Activated CD4-positive, alpha-beta T cell treated with anti-CD3 and anti-CD28 coated beads, Interleukin-2, Interleukin-6, amounts not matched to agents 100 ng/mL and 50 ng/mL, durations not matched to agents 16 hours and 8 hours (primary cell): ENCODE data around the gene IDH3B.

ENCODE experiments used
- DNase-seq: peaks from one replicate; pipeline ENCODE4 v3.0.0-alpha.2; 2020

Gene IDH3B

DNA sequence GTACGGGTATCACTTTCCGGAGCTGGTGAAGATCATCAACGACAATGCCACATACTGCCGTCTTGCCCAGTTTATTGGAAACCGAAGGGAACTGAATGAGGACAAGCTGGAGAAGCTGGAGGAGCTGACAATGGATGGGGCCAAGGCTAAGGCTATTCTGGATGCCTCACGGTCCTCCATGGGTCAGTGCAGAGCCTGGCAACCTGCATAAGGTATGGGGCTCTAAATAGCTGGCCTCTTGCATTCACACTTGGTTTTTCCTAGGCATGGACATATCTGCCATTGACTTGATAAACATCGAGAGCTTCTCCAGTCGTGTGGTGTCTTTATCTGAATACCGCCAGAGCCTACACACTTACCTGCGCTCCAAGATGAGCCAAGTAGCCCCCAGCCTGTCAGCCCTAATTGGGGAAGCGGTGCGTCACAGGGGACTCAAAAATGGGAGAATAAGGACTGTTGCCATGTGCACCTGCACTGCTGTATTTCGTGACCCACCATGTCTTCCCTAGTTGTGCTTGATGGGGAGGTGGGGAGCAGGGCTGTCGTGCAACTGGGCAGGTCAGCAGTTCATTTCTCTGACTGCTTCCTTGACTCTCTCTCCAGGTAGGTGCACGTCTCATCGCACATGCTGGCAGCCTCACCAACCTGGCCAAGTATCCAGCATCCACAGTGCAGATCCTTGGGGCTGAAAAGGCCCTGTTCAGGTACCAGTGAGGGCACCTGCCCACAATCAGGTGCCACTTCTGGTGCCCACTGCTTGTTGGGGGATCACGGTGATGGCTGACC, 8.5 kb downstream of the IDH3B start:
- no peak for DNase-seq

DNA sequence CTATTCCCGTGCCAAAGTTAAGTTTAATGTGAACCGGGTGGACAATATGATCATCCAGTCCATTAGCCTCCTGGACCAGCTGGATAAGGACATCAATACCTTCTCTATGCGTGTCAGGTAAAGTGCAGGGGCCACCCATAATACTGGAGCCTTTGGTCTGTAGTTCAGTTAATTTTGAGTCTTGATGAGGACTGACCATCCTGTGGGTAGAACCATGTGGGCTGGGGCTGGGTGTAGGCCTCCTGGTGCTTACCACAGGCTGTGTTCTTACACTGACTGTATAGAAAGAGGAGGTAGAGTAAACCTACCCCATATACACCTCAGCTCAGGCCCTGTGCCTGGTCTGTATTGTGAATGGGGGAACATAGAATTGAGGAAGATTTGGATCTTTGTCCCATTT, 9.2 kb downstream of the IDH3B start:
- DNase-seq = no peak

DNA sequence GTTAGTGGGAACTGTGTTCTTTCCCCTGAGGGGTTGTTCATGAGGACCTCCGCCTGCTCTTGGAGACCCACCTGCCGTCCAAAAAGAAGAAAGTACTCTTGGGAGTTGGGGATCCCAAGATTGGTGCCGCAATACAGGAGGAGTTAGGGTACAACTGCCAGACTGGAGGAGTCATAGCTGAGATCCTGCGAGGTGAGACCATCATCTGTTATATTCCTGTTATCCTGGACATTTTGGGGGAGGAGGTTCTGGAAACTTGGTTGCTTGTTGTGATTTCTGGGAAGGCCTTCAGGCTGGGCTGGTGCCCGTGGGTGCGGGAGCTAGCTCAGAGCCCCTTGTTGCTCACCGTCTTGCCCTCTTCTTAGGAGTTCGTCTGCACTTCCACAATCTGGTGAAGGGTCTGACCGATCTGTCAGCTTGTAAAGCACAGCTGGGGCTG, 9.6 kb downstream of the IDH3B start:
- DNase-seq = no peak

DNA sequence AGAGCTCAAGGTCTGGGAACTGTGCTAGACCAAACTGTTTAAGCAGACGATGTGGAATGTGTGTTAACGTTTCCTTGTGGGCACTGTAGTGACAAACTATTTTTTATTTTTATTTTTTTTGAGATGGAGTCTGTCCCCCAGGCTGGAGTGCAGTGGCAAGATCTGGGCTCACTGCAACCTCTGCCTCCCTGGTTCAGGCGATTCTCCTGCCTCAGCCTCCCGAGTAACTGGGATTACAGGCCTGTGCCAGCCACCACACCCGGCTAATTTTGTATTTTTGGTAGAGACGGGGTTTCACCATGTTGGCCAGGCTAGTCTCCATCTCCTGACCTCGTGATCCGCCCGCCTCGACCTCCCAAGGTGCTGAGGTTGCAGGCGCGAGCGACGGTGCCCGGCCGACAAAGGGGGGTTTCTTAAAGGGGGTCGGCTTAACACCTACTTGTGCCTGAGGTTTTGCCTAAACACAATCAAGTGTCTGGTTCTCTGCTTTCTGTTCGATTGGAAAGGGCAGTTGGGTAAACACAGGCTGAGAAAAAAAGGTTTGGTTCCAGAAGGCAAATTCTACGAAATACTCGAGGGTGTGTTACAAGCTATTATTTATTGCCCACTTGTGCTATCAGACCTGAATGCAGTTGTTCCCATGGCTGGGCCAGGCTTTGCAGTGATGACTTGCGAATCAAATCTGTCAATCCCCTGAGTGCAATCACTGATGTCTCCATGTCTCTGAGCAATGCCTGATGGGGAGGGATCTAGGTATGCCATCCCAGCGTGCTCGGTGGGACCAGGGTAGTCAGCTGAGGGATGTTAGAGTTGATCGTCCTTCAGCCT, 10.2 kb downstream of the IDH3B start:
- no peak for DNase-seq

DNA sequence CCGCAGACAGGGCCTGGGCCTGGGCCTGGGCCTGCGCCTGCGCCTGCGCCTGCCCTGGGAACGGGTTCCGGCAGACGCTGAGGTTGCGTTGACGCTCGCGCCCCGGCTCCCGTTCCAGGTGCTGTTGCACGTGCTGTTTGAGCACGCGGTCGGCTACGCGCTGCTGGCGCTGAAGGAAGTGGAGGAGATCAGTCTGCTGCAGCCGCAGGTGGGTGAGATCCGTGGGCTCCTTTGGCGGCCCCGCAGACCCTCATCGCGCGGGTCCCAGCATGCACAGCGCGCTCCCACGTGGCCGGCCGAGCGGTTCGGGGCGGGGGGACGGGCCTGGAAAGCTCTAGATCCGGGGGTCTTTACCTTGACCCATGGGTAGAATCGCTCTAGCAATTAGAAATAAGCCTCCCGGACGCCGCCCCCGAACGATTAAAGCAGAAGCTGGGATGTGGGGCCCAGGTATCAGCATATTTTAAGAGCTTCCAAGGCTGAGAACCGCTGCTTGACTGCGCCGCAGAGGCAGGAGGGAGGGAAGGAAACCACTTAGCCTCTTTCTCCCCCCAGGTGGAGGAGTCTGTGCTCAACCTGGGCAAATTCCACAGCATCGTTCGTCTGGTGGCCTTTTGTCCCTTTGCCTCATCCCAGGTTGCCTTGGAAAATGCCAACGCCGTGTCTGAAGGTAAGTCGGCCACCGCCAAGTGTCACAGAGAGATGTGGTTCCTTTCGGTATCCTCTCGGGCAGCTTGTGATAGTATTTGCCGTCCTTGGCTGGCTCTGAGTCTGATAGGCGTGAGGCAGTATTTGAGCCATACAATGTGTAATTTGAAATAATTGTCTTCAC, 11.1 kb downstream of the IDH3B start:
- DNase-seq = peak; percentile 61

DNA sequence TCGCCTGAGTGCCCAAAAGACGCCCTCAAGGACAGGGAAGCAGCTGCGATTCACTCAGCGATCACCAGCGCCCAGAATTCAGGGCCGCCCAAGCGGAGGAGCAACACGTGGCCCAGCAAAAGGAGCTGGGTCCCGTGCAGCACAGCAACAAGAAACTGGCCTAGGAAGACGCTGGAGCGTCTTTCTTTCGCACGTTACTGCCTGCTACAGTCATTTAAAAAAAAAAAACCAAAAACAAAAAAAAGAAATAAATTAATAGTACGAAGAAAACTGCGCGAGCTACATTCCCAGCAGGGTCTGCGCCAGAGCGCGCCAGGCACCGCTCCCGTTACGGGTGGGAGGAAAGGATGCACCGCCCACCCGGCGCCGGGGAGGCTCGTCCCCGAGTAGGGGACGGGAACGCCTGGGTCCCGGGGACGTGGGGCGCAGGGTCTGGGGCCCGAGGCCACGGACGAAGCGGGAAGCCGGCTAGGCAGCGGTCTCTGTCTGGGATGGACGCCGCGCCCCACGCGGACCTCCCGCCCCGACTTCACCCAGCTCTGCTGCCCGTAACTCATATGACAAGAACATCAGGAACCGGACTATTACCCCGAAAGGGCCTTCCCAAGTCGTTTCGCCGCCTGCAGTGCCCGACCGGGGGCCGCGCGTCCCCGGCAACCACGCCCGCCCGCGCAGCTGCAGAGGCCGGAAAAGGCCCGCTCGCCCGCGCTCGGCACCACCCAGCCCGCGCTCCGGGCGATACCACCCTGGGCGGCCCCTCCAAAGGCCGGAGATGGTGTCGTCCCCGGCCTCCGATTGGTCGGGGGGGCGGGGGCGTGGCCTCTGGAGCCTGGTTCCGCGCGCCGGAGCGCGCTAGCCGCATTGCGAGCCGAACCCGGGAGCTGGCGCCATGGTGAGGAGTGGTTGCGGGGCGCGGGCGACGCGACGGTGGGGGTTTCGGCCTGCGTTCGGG, 12.0 kb downstream of the IDH3B start, which contains the start of gene NOP56:
TSS of gene NOP56 (plus strand) at position 861 of the 952 bp plus-strand sequence. CDS start at position 890, 29 bp downstream.
- peak; percentile 97 for DNase-seq

DNA sequence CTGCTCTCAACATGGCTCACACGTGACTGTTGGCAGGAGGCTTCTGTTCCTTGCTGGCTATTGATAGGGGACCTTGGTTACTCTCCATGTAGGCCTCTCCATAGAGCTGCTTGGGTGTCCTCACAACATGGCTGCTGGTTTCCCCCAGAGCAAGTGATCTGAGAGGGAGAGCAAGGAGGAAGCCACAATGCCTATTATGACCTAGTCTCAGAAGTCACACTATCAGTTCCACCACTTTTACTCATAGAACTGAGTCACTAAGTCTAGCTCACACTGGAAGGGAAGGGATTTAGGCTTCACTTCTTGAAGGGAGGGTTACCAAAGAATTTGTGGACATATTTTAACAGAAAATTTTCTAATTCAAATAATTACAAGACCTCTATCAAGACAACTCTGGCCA, 20.3 kb downstream of the IDH3B start:
- DNase-seq = no peak

DNA sequence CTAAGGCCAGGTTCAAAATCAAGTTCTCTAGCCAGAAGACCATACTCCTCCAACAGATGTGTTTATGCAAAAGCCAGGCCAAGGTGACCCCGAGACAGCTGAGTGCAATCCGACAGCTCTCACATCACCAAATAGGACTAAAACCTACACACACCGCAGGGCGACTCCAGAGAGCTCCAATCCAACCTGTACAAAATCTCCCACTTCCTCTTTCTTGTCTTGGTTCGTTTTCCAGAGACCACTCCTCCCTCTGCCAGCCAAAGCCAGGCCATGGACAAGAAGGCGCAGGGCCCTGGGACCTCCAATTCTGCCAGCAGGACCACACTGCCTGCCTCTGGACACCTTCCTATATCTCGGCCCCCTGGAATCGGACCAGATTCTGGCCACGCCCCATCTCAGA, 23.1 kb downstream of the IDH3B start:
- DNase-seq = no peak

DNA sequence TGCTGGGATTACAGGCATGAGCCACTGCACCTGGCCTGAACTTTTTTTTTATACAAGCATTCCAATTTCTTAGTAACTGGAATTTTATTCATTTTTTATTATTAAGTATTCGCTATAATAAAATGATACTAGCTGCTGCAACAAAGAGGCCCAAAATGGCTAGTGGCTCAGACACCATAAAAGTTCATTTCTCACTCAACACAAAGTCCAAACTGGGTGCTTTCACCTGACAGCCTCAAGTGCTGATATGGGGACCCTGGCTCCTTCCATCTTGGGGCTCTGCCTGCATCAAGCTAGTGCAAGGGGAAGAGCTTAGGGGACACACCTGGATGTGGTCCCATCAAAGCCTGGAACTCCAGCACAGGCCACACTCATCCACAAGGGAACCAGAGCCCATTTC, 23.8 kb downstream of the IDH3B start:
- DNase-seq = no peak

DNA sequence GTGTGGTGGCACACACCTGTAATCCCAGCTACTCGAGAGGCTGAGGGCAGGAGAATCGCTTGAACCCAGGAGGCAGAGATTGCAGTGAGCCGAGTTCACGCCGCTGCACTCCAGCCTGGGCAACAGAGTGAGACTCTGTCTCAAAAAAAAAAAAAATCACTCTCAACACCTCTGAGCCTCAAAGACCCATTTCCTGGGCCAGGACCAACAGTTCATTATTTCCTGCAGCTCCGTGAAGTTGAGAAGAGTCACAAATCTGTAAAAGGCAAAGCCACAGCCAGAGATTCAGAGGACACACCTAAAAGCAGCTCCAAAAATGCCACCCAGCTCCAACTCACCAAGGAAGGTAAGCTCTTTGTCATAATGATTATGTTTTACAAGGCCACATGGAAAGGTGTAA, 26.8 kb downstream of the IDH3B start:
- no peak for DNase-seq

DNA sequence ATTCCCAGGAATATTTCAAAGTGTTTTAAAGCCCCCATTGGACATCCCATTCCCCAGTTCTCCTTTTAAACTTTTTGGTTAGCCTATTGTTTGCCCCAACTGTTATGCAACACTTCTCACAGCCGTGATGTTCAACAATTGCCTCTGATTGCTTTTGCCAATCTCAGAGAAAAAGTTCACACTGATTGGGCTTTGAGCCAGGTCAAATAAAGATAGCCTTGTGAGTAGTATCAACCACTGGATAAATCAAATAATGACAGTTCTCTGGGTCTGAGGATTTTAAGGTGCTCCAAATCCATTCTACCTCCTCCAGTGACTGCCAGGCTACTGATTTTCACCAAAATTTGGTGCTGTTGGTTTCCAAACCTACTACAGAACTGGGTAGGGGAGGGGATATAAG, 30.6 kb downstream of the IDH3B start:
- DNase-seq = no peak

DNA sequence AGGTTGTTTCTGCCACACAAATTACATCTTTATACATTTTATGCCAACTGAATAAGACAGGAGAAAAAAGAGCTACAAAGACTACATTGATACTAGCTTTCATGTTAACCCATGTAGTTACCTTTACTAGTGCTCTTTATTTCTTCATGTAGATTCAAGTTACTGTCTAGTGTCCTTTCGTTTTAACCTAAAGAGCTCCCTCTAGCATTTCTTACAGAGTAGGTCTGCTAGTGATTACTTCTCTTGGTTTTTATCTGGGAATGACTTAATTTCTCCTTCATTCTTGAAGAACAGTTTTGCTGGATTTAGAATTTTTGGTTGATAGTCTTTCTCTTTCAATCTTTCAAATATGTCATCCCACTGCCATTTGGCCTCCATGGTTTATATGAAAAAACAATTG, 32.8 kb downstream of the IDH3B start:
- no peak for DNase-seq

DNA sequence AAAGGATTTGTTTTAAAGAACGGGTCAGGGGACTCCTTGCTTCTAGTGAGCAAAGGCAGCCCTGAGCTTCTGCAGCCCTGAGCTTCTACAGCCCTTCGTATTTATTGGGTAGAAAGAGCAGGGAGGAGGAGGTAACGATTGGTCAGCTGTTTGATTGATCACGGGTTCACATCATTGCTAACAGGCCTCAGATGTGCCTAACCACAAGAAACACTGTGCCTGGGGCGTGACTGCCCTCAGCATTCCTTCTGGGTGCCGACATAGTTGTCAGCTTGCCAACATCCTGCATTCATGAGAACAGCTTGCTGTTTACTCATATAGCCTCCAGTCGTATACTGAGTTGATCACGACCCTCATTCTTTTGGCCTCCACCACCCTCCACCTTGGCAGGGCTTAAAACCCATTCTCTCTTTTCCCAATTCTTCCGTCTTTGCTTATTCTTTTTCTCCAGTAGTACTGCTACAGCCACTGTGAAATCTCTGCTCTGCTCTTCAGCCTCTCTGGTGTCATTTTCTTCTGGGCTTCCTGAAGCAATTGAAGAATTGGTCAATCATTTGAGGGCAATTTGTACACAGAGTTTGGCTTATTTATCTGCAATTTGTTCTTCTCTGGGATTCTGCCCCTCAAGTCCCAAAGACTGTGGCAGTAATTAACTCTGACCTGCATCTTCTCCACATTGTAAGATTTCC, 37.0 kb downstream of the IDH3B start:
- no peak for DNase-seq

DNA sequence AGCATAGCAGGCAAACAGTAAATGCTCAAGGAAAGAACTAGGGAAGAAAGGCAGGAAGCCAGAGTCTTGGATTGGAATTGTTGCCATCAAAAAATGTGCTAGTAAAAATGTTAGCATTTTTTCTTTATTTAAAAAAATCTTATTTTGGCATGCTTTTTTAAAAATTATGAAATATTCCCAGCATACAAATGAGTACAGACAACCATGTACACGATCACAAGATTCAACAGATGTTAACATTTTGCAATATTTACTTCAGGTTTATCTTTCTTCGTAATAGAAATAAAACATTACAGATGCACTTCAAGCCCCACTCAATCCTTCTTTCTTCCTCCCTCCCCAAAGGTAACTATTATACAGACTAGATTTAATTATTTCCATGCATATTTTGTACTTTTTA, 39.0 kb downstream of the IDH3B start:
- no peak for DNase-seq

DNA sequence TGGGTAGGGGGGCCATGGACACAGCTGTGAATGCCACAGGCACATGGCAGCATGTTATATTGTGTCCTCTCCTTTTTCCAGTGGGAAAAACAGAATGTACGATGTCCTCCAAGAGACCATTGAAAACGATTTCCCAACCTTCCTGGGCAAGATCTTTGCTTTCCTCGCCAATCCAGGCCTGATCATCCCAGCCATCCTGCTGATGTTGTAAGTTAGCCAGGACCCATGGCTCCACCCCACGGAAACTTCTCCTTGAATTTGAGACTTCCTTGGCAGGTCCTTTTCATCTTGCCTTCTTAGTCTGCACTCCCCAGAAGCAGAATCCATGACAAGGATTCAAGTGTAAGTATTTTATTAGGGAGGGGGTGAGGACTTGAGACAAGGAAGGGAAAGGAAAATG, 39.8 kb downstream of the IDH3B start:
- DNase-seq = no peak

DNA sequence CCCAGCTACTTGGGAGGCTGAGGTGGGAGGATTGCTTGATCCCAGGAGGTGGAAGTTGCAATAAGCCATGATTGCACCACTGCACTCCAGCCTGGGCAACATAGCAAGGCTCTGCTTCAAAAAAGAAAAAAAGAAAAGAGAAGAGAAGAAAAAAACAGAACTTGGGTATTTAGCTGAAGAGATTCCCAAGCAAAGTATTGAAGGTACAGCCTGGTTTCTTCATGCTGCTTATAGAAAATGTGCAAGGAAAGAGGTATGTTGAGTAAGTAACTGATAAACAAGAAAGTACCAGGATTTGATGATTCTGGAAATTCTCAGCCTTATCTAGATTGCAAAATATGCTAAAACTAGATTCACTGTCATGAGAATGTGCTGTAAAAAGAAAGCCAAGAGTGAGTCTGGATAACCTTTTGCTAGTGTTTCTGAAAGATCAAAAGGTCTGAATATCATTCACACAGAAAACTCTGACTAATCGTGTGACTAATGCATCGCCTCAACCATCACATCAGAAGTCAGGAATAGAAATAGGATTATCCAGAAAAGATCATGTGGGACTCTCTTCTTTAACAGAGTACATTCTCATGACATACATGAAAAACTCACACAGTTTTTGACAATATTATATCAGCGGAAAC, 43.9 kb downstream of the IDH3B start:
- DNase-seq = no peak

DNA sequence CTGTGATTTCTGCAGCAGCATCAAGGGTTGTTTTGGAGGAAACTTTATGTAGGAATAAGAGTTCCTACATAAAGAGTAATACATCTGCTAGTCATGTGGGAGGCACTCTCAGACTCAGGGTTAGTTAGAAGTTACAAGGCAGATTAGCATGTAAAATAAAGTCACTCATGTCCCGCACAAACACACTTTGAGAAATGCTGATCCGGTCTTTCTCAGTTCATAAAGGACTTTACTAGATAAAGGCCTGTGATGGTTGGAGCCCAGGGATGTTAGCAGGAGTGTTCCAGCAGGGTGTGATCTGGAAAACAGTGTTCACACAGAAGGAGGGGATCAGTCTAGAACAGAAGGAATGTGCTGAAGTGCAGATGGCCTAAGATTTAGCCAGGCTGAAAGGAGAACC, 44.7 kb downstream of the IDH3B start:
- no peak for DNase-seq

DNA sequence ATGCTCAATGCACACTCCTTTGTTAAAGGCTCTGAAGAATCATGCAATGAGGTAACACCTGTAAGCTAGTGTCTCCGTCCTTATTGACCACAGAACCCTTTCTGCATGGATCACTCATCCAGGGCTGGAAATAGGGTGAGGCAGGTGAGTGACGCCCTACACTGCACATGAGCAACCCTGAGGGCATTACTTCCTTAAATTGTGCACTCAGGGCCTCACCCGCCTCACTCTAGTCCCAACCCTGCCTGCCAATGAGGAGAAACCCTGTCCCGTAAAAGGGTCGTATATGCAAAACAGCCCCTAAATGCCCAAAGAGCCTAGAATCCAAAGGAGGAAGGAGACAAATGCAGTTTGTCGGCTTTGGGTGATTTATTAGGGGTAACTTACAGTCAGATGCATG, 45.2 kb downstream of the IDH3B start:
- DNase-seq = no peak

DNA sequence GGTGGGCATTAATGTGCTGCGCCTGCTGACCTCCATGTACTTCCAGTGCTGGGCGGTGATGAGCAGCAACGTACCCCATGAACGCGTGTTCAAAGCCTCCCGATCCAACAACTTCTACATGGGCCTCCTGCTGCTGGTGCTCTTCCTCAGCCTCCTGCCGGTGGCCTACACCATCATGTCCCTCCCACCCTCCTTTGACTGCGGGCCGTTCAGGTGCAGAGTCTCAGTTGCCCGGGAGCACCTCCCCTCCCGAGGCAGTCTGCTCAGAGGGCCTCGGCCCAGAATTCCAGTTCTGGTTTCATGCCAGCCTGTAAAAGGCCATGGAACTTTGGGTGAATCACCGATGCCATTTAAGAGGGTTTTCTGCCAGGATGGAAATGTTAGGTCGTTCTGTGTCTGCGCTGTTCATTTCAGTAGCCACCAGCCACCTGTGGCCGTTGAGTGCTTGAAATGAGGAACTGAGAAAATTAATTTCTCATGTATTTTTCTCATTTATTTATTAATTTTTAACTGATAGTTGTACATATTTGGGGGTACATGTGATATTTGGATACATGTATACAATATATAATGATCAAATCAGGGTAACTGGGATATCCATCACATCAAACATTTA, 46.8 kb downstream of the IDH3B start:
- no peak for DNase-seq

DNA sequence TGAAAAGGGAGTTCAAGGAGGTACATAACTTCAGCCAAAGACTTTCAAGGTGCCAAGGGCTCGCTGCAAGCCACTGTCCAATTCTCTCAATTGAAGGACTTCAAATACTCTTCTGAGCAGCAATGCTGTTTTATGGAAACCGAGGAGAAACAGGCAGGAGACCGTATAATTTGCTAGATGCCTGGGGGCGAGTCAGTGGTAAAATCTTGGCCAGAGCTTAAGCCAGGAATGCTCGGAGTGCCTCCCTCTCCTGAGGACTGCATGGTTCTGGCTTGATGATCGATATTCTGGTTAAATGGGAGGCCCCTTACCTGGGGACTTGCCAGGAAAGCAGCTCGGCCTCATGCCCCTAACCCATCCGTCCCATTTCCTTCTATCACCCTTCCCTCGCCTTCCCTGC, 47.4 kb downstream of the IDH3B start:
- DNase-seq = no peak

DNA sequence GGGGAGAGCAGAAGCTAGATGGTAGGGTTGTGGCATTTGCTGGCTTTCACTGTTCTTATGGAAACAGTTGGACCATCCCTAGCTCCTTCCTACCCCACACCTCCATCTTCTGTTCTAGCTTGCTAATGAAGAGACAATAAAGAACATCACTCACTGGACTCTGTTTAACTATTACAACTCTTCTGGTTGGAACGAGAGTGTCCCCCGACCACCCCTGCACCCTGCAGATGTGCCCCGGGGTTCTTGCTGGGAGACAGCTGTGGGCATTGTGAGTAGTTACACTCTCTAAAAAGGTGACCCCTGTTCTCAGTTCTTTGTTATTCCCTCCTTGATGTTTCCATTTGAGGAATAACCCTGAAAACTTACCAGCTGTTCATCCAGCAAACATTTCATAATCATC, 51.9 kb downstream of the IDH3B start:
- no peak for DNase-seq
